HG02852 (cell line): ENCODE data around the gene C16orf92.

Source experiments
- ATAC-seq: cut with Tn5 transposase; IDR thresholded peaks from one replicate; pipeline ENCODE4 v1.9.1; 2021; ENCODE audit warnings: mild to moderate bottlenecking, moderate library complexity; ENCODE audit not compliant: unreplicated experiment

Gene C16orf92

GRCh38 chr16:29988346-29989075 lies 34.5 kb upstream of the C16orf92 start:
- no peak for ATAC-seq

- ATAC-seq, result no peak
These were observed 33.7 kb upstream of the C16orf92 start for GRCh38 chr16:29989111-29989858.

GRCh38 chr16:29990034-29990433 lies 33.0 kb upstream of the C16orf92 start:
- no peak for ATAC-seq

GRCh38 chr16:29990883-29991570 lies 32.0 kb upstream of the C16orf92 start:
- ATAC-seq, result no peak

- ATAC-seq, result no peak
These were observed 31.5 kb upstream of the C16orf92 start for GRCh38 chr16:29991571-29991904.

- no peak for ATAC-seq
These were observed 30.5 kb upstream of the C16orf92 start for GRCh38 chr16:29992344-29992967.

- ATAC-seq, result no peak
These were observed 29.7 kb upstream of the C16orf92 start for GRCh38 chr16:29993191-29993902.

GRCh38 chr16:29993903-29994599 lies 28.9 kb upstream of the C16orf92 start:
- no peak for ATAC-seq

GRCh38 chr16:29994600-29995323 lies 28.2 kb upstream of the C16orf92 start:
- ATAC-seq, result no peak

GRCh38 chr16:29995324-29995910 lies 27.6 kb upstream of the C16orf92 start, which contains the start of gene HIRIP3:
Gene HIRIP3 (minus strand): TSS chr16:29995617. CDS start chr16:29995605, 12 bp downstream.
- ATAC-seq, result peak; percentile 39

- peak; percentile 92 for ATAC-seq
These were observed 26.9 kb upstream of the C16orf92 start, which contains the start of gene INO80E for GRCh38 chr16:29995911-29996765. Gene INO80E (plus strand): TSS chr16:29996241. CDS start chr16:29996311, 70 bp downstream.

- ATAC-seq, result no peak
These were observed 26.2 kb upstream of the C16orf92 start for GRCh38 chr16:29996766-29997250.

GRCh38 chr16:29999605-30000004 lies 23.4 kb upstream of the C16orf92 start:
- ATAC-seq, result no peak

- no peak for ATAC-seq
These were observed 22.0 kb upstream of the C16orf92 start for GRCh38 chr16:30000735-30001631.

GRCh38 chr16:30002614-30003346 lies 20.2 kb upstream of the C16orf92 start:
- no peak for ATAC-seq
